GM19395 (cell line): Measurements from ENCODE around the gene MAEA.

Experiments
- ATAC-seq: cut with Tn5 transposase; IDR thresholded peaks from one replicate; pipeline ENCODE4 v1.9.1; 2021; ENCODE audit warnings: mild to moderate bottlenecking, moderate library complexity; ENCODE audit not compliant: unreplicated experiment

MAEA gene

DNA sequence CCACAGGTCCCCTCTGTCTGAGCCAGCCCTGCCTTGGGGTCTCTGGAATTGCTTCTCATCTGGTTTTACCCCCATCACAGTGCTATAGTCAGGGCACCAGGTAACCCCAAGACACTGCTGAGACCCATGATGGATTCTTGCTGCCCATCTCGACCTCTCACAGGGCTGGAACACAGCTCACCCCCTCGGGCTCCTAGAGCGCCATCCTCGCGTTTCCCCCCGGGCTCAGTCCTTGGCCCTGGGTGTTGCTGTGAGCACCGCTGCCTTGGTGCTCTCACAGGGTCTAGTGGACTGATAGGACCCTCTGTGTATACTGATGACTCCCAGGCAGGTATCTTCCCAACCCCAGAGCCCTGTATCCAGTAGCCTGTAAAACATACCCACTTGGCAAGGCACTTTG lies 8.8 kb downstream of the MAEA start:
- ATAC-seq = no peak

DNA sequence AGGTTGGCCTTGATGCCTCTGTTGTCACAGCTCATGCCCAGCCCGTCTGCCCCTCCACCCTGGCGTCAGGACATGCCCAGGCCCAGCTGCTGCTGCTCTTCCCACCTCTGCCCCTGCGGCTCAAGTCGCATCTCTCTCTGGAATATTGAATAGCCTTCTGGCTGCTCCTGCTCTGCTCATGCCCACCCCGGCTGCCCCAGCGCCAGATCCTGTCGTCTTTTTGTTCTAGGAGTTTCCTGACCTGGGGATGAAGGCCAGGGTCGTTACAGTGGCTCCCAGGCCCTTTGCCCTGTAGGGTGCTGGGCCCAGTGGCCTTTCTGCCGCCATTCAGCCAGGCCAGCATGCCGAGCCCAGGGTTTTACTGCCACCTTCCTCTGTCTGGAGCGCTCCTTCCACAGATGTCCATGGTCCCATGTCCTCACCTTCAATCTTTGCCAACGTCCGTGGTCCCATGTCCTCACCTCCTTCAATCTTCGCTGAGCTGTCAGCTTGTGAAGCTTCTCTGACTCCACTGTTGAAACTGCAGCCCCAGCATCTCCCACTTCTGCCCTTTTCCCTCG lies 9.7 kb downstream of the MAEA start:
- ATAC-seq = no peak

DNA sequence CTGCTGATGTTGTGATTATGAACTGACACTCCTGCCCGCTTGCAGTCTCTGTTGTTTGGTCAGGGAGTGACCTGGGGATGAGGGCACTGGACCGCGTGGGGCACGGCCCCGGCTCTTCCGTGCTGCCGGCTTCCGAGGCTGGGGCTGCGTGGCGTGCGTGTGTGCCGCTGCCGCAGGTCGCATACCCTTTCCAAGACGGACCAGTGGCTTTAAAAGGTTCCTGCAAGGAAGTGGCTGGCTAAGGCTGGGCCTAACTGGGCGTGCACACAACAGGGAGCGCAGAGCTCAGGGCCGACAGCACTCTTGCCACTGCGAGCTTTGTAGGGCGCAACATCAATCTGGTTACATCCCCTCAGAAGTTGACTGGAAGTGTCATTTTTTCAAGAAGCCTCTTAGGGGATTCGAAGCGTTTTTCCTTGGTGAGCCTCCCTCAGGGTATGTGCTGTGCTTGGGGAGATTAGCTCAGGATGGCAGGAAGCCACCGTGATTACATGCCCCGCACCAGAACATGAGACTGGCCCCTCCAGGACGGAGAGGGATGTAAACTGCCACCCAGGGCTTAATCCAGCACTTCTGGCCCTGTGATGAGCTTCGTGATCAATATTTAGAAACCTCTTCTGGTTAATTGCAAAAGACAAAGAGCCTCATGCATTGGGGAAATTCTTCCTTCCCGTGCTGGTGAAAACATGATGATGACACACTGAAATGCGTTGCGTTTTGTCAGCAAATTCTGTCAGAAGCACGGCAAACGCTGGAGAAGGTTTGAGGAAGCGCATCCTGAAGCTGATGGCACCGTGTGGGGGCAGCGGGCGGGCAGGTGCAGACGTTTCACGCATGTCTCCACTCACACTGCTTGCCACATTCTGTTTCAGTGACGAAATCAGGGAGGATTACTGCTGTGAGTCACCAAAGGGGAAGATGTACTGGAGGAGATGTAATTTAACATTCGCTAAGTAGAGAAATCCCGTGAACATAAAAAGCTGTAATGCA lies 11.1 kb downstream of the MAEA start:
- ATAC-seq = no peak

DNA sequence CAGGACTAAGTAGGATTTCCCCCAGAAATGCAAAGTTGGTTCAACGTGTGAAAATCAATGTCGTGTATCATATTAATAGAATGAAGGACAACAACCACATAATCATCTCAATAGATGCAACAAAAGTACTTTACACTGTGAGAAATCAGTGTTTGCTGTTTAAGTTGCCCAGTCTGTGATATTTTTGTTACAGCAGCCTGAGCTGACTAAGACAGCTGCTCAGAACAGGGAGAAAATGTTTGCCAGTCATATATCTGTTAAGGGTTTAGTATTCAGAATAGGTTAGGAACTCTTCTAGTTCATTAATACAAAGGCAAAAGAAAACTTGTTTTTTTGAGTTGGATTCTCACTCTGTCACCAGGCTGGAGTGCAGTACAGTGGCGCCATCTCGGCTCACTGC lies 12.5 kb downstream of the MAEA start:
- no peak for ATAC-seq

DNA sequence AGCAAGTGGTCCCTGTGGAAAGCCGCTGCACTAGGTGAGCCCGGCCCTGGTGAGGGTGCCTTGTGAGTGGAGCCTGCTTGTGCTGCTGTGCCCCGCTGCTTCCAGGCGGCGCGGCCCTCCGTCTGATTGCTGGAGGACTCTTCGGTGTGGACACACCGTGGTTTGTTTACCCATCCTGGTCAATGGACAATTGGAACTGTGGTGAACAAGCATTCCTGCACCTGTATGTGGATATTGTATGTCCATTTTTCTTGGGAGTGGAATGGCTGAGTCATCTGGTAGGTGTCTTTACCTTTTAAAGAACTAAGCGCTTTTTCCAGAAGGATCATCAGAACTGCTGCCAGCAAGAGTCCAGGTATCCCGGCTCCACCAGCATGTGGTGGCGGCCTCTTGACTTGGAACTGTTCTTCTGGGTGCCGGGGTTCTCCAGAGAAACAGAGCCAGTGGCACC lies 15.6 kb downstream of the MAEA start:
- no peak for ATAC-seq

DNA sequence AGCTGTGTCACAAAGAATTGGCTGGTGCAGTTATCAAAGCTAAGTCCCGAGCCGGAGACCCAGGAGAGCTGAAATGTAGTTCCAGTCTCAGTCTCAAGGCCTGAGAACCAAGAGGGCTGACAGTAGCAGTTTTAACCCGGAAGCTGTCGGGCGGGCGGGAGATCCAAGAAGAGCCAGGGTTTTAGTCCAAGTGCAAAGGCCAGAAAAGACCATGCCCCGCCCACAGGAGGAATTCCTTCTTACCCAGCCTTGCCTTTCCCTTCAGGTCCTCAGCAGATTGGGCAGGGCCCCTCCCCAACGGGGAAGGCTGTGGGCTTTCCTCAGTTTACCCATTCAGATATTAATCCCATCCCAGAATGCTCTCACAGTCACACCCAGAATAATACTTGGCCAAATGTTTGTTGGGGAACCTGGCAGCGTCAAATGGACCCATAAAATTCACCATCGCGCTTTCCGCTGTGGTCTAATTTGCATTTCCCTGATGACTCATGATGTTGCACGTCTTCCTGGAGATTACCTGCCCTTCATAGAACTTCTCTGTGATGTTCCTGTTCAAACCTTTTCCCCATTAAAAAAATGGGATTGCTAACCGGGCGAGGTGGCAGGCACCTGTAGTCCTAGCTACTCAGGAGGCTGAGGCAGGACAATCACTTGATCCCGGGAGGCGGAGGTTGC lies 16.2 kb downstream of the MAEA start:
- ATAC-seq = no peak

DNA sequence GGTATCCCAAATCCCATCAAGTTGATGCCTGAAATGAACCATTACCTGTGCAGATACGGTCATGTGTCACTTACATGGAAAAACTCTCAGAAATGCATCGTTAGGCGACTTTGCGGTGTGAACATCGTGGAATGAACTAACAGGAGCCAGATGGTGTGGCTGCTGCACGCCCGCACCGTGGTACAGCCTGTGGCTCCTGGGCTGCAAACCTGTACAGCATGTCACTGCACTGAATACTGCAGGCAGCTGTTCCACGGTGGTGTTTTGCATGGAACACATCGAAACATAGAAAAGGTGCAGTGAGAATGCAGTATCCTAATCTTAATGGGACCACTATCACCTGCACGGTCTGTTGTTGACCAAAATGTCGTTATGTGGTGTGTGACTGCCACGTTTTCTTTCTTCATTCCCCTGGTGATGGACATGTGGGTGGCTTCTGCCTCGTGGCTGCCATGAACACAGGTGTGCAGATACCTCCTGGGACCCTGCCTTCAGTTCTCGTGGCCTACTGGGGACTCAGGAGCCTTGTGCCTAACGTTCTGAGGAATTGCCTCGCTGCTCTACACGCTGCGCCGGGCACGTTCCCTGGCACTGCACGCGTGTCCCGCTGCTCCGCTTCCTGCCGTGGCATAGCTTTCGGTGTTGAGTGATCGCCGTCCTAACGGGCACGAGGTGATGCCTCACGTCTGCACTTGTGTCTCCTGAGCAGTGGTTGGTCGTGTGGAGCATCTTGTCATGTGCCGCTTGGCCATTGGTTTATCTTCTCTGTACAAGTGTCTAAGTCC lies 18.5 kb downstream of the MAEA start:
- no peak for ATAC-seq

DNA sequence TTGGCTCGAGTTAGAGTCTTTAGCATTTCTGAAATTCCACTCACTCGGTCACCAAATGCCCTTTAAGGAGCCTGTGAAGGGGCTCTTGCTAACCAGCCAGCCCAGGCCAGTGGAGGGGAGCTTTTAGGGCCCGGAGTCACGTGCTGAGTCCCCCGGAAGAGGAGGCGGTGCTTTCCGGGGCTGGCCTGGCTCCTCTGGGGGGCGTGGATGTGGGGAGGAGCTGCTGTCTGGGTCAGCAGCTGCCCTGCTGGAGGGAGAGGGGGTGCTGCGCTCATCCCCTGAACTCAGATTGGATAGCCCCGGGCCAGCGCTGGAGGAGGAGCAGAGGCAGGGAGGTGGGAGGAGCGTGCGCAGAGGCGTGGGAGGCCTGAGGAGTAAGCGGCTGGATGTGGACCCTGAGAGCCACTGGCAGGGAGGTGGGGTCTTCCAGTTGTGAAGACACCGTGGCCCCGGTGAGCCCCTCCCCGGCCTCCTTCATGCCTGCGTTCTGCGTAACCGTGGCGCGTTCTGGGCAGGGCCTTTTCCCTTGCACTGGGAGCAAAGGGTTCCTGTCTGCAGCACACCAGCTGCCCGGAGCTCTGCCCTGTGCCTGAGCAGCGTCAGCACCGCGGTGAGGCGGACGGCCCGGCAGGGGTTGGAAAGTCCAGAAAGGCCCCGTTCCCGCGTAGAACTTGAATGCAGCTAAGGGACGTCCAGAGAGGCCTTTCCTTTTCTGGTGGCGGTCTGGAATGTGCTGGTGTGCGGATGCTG lies 19.7 kb downstream of the MAEA start:
- ATAC-seq = peak; percentile 91

DNA sequence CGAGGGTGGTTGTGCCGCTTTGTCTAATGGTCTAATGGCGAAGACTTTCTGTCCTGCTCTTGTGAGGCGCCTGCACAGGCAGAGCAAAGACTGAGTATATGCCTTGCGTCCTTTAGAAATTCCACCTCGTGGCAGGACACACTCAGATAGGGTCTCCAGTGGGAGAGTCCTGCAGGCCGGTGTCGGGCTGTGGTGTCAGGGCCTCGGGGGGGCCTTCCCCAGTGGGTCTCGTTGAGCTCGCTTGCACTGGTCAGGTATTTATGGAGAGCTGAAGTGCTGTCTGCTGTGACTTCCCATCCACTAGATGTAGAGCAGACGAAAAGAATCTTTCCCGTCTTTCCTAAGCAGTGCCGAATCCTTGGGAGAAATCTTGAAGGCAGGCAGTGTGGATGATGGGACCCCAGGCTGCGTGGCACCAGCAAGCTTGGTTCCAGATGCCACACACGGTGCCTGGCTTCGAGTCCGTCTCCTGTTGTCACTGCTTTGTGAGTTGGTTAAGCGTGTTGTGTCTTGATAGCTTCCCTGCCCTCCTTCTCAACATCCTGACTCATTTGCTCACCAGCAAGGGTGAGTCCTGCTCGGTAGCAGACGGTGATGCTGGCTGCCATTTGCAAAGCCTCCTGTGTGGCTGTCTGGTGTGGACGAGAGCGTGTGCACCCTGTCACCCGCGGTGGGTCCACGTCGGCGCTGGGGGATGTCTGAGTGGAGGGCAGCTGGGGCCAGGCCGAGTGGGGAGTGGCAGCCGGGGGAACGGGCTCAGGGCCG lies 20.5 kb downstream of the MAEA start:
- no peak for ATAC-seq

DNA sequence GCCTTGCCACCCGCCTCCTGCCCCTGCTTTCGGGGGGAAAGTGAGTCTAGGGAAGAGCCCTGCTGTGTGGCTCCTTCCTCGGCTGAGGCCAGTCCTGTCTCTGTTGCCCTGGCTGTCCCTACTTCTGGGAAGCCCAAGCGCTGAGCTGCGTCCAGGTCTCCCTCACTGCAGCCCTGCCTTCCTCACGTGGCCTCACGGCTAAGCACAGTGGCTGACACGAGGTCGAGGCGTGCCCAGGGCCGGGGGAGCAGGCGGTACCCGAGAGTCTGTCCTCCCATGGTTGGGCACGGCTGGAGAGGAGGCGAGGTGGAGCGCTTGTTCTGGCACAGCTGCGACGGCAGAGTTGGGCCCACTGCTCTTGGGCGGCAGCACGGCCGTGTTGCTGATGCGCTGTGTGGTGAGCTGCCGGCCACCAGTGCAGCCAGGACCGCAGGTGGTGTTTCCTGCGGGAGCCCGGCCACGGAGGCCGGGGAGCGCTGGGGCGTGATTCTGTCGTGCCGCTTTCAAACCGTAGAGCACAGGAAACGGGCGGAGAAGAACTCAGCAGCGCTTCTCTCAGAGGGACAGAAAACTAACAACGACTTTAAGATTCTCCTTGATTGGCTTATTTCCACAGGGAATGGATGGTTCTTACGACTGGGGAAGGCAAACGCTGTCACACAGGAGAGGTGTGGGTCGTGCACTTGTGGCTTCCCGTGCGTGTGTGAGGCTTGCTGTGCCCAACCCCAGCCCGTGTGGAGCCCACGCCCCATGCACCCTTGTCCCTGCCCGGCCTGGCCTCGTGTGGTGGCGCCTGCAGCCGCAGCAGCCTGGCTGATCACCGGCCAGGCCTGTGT lies 21.3 kb downstream of the MAEA start:
- ATAC-seq = no peak

DNA sequence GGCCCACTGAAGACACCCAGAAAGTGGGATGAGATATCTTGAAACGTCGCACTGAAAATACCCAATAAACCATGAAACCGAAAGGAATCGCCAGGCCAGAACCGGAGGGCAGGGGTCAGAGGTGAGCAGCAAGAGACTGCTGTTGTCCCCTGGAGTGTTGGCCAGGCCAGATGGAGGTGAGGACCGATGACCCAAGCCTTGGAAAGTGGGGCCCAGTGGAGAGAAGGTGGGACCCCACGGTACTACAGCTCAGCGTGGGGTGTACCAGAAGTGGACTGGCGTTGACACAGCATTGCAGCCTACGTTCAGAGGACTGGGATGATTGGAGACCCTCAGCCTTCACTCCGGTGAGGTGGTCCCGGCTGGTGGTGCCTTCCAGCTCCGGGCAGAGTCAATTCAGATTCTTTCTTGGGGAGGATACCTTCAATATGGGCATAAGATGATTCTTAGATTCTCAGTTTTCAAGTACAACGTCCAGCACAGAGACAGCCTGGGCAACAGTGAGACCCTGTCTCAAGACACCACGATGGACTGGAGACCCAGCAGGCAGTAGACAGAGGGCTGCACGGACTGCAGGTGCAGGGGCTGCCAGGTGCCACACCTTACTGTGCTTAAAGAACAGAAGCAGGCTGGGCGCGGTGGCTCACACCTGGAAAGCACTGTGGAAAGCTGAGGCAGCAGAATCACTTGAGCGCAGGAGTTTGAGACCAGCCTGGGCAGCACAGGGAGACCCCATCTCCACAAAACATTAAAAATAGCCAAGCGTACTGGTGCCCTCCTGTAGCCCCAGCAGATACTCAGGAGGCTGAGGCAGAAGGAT lies 23.3 kb downstream of the MAEA start:
- no peak for ATAC-seq

DNA sequence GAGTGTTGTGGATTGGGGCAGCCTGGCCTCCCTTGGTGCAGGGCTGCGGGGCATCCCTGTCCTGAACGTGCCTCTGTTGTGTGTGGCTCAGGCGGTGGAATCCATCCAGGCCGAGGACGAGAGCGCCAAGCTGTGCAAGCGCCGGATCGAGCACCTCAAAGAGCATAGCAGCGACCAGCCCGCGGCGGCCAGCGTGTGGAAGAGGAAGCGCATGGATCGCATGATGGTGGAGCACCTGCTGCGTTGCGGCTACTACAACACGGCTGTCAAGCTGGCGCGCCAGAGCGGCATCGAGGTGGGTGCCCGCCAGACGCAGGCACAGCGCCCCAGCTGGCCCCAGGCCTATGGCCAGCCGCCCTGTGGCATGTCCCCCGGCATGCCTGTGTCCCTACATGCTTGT lies 25.6 kb downstream of the MAEA start:
- no peak for ATAC-seq

DNA sequence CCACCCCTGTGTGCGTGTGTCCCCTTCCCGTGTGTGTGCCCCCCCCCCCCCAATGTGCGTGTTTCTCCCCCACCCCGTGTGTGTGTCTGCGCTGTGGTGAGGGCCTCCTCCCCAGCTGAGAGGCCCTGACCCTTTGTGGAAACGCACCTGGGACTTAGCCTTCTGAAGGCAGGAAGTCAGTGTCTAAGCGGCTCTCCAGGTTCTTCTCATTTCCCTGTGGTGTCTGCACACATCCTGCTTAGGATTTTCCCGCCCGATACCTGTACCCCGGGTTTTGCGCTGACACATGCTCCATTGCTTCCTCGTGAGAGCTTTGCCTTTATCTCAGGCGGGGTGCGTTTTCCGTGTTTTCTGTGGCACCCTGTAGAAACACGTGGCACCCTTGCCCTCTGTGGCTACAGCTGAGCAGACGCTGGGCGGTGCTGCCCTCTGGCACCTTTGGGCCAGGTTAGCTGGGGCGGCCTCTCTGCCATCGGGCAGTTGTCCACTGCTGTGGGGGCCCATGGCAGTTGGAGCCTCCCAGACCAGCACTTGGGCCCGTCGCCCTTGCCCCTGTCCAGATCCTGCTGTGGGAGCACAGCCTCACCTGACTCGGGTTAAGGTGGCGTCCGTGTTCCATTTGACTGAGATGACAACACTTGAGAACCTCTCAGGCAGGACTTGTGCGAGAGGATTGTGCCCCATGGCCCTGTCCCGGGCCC lies 26.3 kb downstream of the MAEA start:
- no peak for ATAC-seq

DNA sequence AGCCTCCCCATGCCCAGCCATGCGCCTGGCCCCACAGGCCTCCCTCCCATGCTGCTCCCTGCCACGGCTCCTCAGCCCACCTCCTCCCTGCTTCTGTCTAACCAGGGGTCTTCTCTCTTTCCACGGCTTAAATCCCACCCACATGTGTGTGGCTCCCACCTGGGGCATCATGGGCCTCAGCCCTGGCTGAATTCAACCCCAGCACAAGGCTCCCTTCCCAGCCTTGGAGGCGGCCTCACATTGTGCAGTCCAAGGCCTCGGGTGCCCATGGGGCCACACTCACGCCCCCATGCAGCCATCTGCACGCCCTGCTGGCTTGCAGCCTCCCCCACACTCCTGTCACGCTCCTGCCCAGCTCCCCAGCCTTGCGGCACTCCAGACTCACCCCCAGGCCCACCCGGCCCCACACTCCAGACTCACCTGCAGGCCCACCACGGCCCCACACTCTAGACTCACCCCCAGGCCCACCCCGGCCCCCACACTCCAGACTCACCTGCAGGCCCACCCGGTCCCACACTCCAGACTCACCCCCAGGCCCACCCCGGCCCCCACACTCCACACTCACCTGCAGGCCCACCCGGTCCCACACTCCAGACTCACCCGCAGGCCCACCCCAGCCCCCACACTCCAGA lies 27.0 kb downstream of the MAEA start:
- ATAC-seq = no peak

DNA sequence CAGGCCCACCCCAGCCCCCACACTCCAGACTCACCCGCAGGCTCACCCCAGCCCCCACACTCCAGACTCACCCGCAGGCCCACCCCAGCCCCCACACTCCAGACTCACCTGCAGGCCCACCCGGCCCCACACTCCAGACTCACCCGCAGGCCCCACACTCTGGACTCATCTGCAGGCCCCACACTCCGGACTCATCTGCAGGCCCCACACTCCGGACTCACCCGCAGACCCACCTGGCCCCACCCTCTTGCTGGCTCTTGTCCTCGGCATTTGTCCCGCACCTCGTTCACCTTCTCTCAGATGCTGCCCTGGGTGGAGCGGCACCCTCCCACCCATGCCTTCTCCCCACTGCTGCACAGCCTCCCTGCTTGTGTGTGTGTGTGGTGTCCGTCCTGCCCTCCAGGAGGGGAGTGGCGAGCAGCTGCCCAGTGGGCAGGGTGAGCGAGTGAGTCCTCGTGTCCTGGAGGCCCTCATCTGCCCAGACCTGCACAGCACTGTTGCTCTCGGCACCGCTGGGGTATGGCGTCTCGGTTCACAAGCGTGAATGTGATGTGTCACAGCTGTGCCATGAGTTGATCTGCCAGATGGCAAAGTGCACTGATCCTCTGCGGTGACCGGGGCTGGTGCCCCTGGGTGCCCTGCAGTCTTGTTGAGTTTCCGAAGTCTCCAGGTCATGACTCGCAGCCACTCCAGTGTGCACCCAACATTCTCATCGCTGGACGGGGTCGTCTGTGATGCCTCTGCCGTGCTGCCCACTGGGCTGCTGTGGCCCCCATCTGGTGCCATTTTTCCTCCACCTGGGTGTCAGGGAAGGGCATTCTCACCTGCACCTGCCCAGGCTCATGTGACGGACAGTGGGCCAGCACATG lies 27.7 kb downstream of the MAEA start:
- ATAC-seq = no peak

DNA sequence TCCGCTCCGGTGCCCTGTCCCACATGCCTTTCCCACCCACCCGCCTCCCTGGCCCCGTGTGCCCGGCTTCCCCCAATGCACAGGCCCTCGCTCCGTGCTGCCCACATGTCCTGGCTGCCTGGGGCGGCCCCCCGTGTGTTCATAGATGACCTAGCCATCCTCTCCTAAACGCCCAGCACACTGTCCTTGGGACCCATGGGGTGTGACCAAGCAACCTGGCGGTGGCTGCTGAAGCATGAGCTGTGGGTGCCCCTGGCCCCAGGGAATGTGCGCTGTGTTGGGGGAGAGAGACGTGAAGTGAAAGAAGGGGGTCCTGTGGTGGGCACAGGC lies 28.3 kb downstream of the MAEA start:
- no peak for ATAC-seq
